Loucy (cell line): ENCODE measurements around the gene PLIN4.

Experiments
- H2AFZ ChIP-seq: fragments of 200-600 bp; sonication (generic); 2 replicates; pipeline ENCODE4 v1.6.0; 2016; ENCODE audit warnings: antibody characterized with exemption, mild to moderate bottlenecking, low read length, moderate library complexity
- H3F3A ChIP-seq: fragments of 200-600 bp; 2 replicates; pipeline ENCODE4 v1.6.0; 2016; ENCODE audit warnings: antibody characterized with exemption, low read depth, mild to moderate bottlenecking
- H3K27me3 ChIP-seq: fragments of 200-600 bp; sonication (generic); 2 replicates; pipeline ENCODE4 v1.6.1; 2014; ENCODE audit warnings: low read length, mild to moderate bottlenecking; ENCODE audit not compliant: insufficient read depth, poor library complexity, severe bottlenecking
- H3K36me3 ChIP-seq: fragments of 200-600 bp; sonication (generic); 2 replicates; pipeline ENCODE4 v1.6.1; 2016; ENCODE audit warnings: low read length; ENCODE audit not compliant: insufficient read depth
- H3K4me1 ChIP-seq: fragments of 200-600 bp; sonication (generic); 2 replicates; pipeline ENCODE4 v1.5.1; 2014; ENCODE audit warnings: low read length, mild to moderate bottlenecking; ENCODE audit not compliant: insufficient read depth, poor library complexity, severe bottlenecking
- H3K4me2 ChIP-seq: fragments of 200-600 bp; sonication (generic); 2 replicates; pipeline ENCODE4 v1.6.0; 2014; ENCODE audit warnings: antibody characterized with exemption, low read length, low read depth, mild to moderate bottlenecking; ENCODE audit not compliant: poor library complexity, severe bottlenecking
- H3K4me3 ChIP-seq: fragments of 200-600 bp; sonication (generic); 2 replicates; pipeline ENCODE4 v1.5.1; 2014; ENCODE audit warnings: low read length, mild to moderate bottlenecking, mixed read lengths; ENCODE audit not compliant: poor library complexity, severe bottlenecking
- H3K79me2 ChIP-seq: fragments of 200-600 bp; sonication (generic); 2 replicates; pipeline ENCODE4 v1.6.1; 2014; ENCODE audit warnings: low read length; ENCODE audit not compliant: insufficient read depth
- H3K9ac ChIP-seq: fragments of 200-600 bp; sonication (generic); 2 replicates; pipeline ENCODE4 v1.6.0; 2014; ENCODE audit warnings: mild to moderate bottlenecking, low read depth, low read length, moderate library complexity; ENCODE audit not compliant: poor library complexity, severe bottlenecking
- H3K9me2 ChIP-seq: fragments of 200-600 bp; sonication (generic); replicated peaks from 2 replicates; pipeline ENCODE4 v1.6.1; 2016; ENCODE audit warnings: low read depth, low read length, mixed read lengths
- H3K9me3 ChIP-seq: fragments of 200-600 bp; sonication (generic); 2 replicates; pipeline ENCODE4 v1.6.1; 2014; ENCODE audit warnings: mild to moderate bottlenecking, antibody characterized with exemption, low read length, low read depth; ENCODE audit not compliant: insufficient read depth
- H4K20me1 ChIP-seq: fragments of 200-600 bp; sonication (generic); 2 replicates; pipeline ENCODE4 v1.6.0; 2014; ENCODE audit warnings: antibody characterized with exemption, low read length, mild to moderate bottlenecking; ENCODE audit not compliant: insufficient read depth, poor library complexity, severe bottlenecking
- CTCF ChIP-seq: fragments of 200-600 bp; sonication (generic); conservative IDR thresholded peaks from 2 replicates; pipeline ENCODE4 v1.5.1; 2014; ENCODE audit warnings: mild to moderate bottlenecking, antibody characterized with exemption, low read length
- EZH2phosphoT487 ChIP-seq: fragments of 200-600 bp; IDR thresholded peaks from 2 replicates; pipeline ENCODE4 v1.6.1; 2018; ENCODE audit warnings: antibody characterized with exemption, mild to moderate bottlenecking, moderate library complexity, borderline replicate concordance

The PLIN4 gene

DNA sequence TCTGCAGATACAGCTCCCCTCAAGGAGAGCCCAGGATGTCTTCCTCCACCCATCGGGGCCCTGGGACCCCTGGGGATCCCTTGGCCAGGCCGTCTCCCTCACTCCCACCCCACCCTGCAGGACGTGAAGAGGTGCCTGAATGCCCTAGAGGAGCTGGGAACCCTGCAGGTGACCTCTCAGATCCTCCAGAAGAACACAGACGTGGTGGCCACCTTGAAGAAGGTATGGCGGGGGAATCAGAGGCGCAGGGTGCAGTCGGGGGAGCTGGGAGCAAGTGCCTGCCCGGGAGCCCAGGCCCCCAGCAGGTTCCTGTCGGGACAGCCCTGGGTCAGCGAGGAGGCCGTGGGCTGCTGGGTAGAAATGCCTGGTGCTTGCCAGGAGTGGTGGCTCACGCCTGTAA lies 19.6 kb downstream of the PLIN4 start:
- no peak for TF ChIP-seq CTCF
- no peak for TF ChIP-seq EZH2phosphoT487
- Histone ChIP-seq H3K27me3 (no peaks in the 10 kb centered on the region), H3K9ac (no peak overlapping the region), H3K4me3 (no peak overlapping the region), H2AFZ (no peak overlapping the region), H3K4me1 (no peaks in the 10 kb centered on the region), H4K20me1 (no peaks in the 10 kb centered on the region), H3K36me3 (peaks cover 40% of the 10 kb centered on the region; the same call in 1 of the 2 replicates), H3F3A (no peaks in the 10 kb centered on the region), H3K9me2 (no peaks in the 10 kb centered on the region), H3K4me2 (no peak overlapping the region), H3K79me2 (no peaks in the 10 kb centered on the region), H3K9me3 (no peaks in the 10 kb centered on the region)

- Histone ChIP-seq H3K9me3 (no peaks in the 10 kb centered on the region), H3K27me3 (no peaks in the 10 kb centered on the region), H3K36me3 (peaks cover 47% of the 10 kb centered on the region; the same call in 1 of the 2 replicates), H3K4me1 (no peaks in the 10 kb centered on the region), H2AFZ (no peak overlapping the region), H4K20me1 (no peaks in the 10 kb centered on the region), H3K79me2 (no peaks in the 10 kb centered on the region), H3K9ac (no peak overlapping the region), H3F3A (no peaks in the 10 kb centered on the region), H3K4me3 (no peak overlapping the region), H3K4me2 (no peak overlapping the region), H3K9me2 (no peaks in the 10 kb centered on the region)
- TF ChIP-seq CTCF (no peak), EZH2phosphoT487 (no peak)
These were observed 20.4 kb downstream of the PLIN4 start for GRCh38 chr19:4497770-4498389.

DNA sequence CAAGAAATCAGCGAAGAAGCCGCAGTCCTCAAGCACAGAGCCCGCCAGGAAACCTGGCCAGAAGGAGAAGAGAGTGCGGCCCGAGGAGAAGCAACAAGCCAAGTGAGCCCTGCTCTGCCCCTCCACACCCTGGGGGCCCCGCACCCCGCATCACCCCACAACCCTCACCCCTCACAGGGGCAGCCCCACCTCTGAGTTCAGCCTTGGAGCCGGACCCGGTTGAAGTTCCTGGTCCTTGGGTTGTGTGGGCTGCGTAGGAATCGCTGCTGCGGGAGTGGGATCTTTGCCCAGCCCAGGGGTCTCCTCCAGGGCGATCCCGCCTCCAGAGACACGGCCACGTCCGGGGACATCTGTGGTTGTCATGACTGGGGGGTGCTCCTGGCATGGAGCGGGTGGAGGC lies 22.0 kb downstream of the PLIN4 start:
- H3K79me2 ChIP-seq: no peaks in the 10 kb centered on the region
- no peak overlapping the region for H3K4me3 ChIP-seq
- peaks cover 54% of the 10 kb centered on the region; the same call in 1 of the 2 replicates for H3K36me3 ChIP-seq
- H3K9ac ChIP-seq: no peak overlapping the region
- no peak overlapping the region for H3K4me2 ChIP-seq
- no peaks in the 10 kb centered on the region for H3K9me2 ChIP-seq
- no peaks in the 10 kb centered on the region for H3F3A ChIP-seq
- no peaks in the 10 kb centered on the region for H3K4me1 ChIP-seq
- no peaks in the 10 kb centered on the region for H3K9me3 ChIP-seq
- H3K27me3 ChIP-seq: no peaks in the 10 kb centered on the region
- H4K20me1 ChIP-seq: no peaks in the 10 kb centered on the region
- TF ChIP-seq EZH2phosphoT487: no peak
- TF ChIP-seq CTCF: no peak
- H2AFZ ChIP-seq: no peak overlapping the region
